ENCODE measurements around the gene RAD9B.
"Not testable (repeated sequence)": the region's sequence is repeated elsewhere in the genome, so short reads cannot be mapped to it uniquely, and the experiment has no call there.

The RAD9B gene

DNA sequence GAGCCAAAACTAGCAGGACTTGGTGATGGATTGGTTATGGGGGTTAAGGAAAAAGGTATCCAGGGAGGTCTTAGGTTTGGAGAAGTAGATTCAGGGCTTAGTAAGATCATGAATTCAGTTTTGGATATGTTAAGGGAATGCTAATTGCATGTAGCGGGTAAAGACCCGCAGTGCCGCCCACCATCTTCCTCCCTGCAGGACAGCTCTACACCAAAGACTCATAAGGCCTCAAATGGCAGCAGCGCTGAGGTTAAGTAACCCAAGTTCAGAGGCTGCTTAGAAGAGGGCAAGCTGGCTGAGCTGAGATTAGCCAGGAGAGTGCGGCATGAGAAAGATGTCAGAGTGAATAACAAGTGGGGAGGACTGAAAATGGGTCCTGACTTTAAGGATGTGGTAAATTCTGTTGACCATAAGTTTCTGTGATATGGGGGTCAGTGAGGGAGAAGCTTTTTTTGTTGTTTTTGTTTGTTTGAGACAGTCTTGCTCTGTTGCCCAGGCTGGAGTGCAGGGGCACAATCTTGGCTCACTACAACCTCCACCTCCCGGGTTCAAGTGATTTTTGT is 26.2 kb downstream of the RAD9B start:
- DNase-seq: no peak

DNA sequence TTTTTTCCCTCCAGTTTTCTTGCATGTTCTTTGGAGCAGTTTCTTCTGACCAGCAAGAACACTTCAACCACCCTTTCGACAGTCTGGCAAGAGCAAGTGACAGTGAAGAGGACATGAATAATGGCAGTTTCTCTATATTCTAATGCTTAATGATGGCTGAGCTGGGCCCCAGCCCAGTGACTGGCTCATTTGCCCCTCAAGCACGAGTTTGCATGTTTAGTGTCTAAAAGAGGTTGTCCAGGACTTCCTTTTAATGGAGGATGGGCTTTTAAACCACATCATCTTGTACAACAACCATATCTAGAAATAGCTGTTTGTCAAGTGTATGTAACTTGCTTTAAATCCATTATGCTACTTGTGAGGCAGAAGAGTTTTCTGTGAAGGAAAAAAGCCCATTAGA is 28.4 kb downstream of the RAD9B start:
- no peak for DNase-seq

DNA sequence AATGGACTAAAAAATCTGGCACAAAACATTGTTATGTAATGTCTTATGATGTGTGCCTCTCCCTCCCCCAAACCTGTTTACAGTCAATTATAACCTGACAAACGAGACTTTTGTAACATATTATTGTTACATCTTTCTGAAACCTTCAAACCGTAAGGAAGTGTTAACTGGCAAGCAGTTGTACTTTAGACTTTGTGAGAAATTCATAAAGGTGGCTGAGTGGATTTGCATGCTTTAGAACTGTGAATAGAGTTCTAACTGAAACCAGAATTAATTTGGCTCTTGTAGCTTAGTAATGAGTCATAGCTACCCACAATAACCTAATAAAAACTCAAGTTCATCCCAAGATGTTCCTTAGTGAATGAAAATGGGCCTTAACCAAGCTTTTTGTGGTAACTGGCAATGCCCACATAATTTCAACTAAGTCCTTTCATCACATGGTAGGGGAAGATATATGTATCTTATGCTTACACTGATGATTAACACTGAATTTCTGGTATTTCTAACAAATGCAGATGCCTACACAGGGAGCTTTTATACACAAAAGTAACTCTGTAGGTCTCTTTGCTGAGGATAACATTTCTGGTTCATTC is 29.7 kb downstream of the RAD9B start:
- no peak for DNase-seq

DNA sequence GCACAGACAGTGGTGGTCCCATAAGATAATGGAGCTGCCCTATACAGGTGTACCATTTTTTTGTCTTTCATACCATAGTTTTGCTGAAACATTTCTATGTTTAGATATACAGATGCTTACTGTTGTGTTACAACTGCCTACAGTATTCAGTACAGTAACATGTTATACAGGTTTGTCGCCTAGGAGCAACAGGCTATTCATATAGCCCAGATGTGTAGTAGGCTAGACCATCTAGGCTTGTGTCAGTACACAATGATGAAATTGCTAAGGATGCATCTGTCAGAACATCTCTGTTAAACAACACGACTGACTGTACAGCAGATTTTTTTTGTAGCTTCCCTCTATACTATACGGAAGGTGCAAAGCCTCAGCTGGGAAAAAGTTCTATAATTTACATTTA is 30.5 kb downstream of the RAD9B start:
- no peak for DNase-seq

DNA sequence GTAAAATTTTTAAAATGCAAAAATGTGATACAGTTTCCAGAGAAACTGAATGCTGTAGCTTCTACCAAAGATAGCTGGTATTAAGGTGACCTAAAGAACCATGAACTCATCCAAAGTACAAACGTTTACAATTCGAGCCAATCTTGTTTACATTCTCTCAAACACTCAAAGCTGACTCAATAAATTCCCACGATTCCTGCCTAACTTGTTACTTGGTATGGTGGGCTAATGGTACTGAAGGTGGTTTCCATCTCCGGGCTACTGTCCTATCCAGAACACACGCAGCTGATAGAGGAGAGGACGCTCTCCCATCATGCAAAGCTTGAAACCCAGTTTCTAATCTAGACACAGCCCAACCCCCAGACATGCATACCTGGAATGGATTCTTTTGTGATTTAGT is 31.5 kb downstream of the RAD9B start:
- no peak for DNase-seq

DNA sequence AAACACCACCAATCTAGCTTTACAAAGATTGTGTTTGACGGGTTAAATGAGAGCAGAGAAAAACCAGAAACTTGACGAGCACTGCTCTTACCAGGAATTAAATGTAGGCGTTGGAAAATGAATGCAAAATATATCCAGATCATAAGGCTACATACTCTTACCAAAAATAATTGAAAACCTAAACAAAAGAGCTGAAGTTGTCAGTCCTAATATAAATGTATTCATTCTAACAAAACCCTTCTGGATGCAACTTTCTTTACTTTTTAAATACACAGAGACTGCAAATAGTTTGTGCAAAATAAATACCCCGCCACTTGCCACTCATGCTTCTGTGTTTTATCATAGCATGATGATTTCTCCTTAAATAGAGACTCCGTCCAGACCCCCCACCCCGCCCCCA is 32.7 kb downstream of the RAD9B start:
- no peak for DNase-seq

DNA sequence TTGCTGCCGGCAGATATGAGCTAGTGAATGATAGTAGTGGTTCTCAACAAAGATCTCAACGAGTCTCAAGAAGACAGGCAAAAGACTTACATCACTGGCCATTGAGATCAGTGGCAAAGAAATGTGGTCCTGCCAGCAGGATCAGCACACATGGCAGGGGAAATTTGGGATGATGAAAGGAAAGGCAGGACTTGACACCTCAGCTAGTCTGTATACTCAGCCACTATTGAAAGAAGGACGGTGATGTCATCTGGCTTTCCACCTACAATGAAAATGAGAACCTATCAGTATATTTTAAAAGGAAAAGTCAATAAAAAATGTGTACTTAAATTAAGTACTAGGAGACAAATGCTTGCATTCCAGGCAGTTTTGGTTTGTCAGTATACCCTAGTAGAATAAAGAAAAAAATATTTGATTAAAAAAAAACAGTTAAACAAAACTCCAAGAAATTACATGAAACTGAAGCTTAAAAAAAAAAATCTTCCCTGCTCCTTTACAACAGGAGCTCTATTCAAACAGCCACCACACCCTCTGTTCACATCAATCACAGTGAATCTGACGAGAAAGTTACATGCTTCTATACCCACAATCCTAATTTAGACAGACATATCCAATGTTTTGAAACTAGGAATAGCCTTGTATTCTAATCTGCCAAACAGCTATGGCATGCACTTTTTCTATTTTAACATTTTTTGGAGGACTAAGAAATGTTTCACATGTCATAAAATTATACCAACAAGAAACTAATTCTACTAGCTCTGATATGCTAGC is 34.9 kb downstream of the RAD9B start:
- DNase-seq: no peak

DNA sequence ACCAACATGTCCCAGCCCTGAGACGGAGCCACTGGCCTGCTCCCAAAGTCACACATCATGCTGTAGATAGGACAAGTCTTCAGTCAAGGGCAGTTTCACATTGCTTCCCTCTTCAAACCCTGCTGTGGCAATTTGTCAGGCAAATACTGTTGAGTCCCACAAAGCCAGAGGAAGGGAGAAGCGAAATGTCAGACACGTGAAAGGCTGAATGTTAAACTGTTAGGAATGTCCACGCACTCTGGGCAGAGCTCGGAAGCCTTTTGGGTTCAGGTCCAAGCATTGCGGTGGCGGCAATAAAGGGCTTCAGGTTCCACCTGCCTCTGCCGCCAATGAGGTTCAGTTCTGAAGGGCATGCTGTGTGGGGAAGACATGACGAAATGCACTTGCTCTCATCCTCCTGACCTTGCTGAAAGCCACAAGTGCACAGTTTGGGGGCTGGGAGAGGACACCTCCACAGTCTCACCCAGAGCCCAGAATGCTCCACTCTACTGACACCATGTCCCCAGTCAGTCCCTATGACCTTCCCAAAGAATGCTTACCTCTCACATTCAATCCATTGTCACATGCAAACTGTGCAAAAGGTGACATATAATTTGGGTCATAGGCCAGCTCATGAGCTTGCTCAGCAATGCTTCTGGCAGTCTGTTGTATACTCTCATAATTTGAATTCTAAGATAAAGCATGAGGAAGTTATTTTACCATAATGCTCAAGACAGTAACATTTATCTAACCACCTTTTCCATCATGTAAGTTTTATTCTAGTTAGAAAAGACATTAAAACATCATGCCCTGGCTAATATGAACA is 35.7 kb downstream of the RAD9B start:
- no peak for DNase-seq

DNA sequence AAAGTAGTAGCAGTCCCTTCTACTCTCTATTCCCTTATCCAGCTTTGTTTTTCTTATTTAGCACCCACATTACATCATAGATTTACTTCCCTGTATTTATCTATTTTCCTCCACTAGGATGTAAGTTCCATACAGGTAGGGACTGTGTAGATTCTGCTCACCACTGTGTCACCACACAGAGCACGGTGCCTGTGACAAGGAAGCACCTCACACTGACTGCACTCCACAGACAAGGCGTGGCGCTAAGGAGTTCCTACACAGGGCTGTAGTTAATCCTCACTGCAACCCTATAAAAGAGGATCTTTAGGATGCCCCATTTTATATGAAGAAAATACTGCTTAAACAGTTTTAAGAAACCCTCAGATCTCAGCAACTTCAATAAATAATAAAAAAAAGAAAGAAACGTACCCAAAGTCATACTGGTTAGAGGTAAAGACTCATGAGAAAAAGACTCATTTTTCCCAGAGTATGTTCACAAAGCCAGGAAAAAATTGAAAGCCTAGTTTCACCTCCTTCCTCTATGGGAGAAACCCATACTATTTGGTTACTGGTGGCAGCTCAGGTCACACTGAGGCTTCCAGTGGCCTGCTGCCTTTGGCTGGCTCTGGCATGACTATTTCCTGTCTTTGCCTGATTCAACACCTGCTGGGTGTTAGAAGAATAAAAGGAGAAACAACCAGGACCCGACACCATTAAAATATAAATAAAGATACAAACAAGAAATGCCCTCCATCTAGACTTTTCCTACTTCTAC is 36.9 kb downstream of the RAD9B start:
- no peak for DNase-seq

DNA sequence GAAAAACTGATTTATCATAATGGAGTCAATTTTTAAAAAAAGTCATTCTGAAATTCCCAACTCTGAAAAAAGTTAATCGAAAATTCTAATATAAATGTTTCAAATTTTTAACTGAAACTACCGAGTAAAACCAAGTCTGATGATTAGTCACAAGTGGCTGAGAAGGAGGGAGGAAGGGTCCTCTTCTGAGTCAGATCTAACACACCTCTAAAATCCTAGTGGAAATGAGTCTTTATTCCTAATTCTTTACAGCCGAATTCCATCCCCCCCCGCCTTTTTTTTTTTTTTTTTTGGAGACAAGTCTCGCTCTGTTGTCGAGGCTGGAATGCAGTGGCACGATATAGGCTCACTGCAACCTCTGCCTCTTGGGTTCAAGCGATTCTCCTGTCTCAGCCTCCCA is 37.9 kb downstream of the RAD9B start:
- no peak for DNase-seq

DNA sequence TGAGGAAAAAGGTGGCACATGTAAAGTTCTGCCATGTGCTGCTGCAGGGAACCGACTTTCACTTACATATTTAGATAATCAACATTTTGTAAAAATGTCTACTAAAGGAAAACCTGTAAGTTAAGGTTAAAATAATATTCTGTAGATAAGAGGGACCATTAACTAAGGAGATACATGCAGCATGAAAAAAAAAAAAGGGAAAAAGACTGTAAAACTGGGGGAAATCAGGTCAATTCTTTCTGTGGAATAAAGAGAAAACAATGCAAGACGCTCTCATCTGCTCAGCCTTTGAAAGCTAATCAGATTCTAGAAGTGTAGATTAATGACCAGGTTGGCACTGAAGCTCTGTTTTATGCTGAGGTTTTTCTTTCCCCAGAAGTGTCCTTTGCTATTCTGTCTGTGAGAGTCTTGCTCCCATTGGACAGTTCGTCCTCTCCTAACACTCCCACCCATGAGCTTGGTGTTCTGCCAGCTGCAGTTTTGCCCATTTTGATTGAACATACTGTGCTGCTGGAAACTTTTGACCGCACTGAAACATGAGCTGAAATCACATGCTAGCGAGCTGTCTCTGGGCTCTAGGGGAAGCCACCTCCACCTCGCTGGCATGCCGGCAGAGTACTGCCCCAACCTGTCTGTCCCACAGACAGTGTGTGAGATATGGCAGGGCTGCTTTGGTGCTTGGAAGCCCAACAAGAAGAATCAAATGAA is 41.3 kb downstream of the RAD9B start:
- no peak for DNase-seq

DNA sequence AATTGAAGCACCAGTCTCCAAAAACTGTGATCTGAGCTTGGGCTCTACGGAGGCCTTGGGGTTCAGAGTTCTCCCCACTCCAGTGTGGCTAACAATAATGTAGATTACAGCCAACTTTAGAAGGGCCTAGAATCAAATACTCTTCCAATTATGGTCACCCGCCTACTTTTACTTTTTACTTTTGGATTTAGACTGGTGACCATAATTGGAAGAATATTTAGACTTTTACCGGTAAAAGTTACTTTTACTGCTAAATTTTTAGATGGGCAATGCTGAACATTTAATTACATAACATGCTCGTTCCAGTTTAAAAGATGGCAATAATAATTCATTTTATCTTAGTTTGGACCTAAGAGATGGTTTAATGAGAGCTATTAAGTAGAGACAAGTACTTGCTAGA is 41.8 kb downstream of the RAD9B start:
- DNase-seq: no peak

DNA sequence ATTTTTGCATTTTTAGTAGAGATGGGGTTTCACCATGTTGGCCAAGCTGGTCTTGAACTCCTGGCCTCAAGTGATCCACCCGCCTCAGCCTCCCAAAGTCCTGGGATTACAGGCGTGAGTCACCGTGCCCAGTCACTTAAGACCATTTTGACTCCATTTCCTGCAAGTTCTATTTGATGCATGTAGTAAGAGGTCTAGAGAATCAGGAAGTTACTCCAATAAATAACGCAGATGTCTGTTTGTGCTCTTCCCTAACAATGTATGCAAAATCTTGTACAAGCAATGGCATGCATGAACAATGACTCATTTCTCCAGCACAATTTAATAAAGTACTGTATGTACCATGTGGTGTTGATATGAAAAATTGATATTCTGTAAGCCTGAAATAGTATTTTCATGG is 43.1 kb downstream of the RAD9B start:
- DNase-seq: not testable (repeated sequence)

DNA sequence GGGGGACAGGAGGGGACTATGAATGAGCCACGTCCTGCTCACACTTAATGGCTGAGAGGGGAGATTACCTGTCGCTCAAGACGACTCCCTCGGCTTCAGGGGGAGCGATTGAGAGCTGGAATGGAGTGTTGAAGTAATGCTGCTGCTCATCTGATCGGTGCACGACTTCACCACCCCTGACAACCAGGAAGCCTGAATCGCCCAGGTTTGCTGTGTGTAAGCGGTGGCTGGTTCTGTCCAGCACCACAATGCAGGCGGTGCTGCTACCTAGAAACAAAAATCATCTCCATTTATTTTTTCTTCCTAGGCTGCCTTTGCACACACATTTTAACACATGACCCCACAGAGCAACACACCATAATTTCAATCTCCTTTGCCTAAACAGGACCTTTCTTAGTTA is 43.7 kb downstream of the RAD9B start:
- no peak for DNase-seq

DNA sequence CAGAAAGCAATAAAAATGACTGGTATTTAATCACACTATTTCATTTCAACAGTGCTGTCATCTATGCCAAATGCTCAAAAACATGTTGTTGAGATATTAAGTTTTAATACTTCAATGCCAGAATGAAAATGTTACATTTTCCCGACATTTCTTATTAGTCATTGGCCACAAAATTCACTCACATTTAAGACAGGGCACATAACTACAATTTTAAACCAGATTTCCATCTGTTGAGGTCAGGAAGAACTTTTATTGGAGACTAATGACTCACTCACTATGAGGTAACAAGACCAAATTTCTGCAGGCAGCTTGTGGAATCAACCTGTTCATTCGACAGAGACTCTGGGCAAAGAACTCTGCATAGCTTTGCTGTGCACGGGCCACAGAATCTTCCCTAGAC is 44.2 kb downstream of the RAD9B start:
- no peak for DNase-seq

DNA sequence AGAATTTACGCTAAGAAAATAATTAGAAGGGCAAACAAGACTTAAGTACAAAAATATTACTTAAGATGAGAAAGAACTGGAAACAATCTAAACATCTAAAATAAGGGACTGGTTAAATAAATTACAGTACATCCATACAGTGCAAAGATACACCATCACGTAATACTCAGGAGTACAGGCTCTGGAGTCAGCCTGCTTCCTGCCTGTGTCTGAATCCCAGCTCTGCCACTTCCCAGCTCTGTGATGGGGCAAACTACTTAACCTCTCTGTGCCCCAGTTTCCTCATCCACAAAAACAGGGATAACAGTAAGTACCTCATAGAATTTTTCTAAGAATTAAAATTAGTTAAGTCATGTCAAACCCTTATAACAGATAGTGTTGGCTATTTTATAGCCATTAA is 45.0 kb downstream of the RAD9B start:
- DNase-seq: no peak

DNA sequence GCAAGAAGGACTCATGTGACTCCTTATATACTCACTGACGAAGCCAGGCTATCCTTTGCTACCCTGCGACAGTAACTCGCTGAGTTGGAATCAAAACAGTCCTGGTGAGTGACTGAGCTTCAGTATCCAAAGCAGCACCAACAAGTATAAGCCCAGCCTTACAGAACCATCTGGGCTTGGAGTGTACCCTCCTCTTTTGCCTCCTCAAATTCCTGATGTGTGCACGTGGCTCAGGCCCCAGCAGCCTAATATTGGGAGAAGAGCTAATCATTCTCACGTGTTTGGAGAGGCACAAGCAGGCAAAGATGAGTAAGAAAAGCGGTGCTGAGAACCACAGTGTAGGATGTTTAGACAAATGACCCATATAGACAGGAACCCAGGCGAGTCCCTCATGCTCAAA is 46.5 kb downstream of the RAD9B start:
- DNase-seq: no peak

DNA sequence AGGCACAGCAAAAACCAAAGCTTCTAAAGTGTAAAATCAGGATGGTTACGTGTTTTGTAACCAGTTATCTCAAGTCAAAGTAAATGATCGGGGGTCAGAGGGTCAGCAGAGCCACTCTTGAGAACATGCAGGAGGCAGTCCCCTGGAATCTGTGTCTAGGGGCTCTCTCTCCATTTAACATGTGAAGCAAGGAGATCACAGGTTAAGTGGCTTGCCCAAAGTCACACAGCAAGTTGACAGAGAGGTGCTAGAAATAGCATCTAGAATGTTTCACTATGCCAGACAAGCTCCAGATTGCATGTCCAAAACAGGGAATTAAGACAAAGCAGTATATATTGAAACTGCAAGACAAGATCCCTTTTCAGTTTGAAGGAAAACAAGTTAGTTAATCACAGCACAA is 47.6 kb downstream of the RAD9B start:
- no peak for DNase-seq

DNA sequence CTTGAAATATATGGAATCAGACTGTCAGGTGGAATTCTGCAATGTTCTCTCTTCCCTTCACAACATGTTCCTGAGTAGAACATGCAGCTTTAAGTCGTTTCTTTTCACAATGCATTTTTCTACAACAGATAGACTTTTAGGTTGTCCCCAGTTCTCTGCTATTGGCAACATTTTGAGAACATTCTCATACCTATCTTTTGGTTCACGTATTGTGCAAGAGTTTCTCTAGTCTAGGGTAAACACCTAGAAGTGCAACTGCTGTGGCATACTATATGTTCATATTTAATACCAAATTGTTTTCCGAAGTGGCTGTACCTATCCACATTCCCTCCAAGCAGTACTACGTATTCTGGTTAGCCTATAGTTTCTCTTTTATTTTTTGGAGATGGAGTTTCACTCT is 48.9 kb downstream of the RAD9B start:
- no peak for DNase-seq
